Heart left ventricle (tissue), 16 donors: ENCODE data around the gene SURF6. TPM values are rescaled to one million over a fixed set of nuclear protein-coding genes. Genes with fewer than 3 reads are reported as not detected.
"Not testable (repeated sequence)": the region's sequence is repeated elsewhere in the genome, so short reads cannot be mapped to it uniquely, and the experiment has no call there.

Experiments used
- ATAC-seq, 4 donors: fragments of 200-7000 bp; cut with Tn5 transposase; one replicate each; pipeline ENCODE4 v1.9.1; 2020 to 2022; ENCODE audit warnings: moderate library complexity in 4 of 4, mild to moderate bottlenecking in 3 of 4, moderate number of reproducible peaks in 1 of 4
- DNase-seq, 5 donors: peaks; one replicate each; pipeline ENCODE4 v3.0.0-alpha.2; 2020
- H3K27ac ChIP-seq, 12 donors: fragments of 200-600 bp; sonication (generic) in 4 of 12; one replicate each; pipeline versions ENCODE4 v1.5.0 to v1.8.0; 2016 to 2022; ENCODE audit warnings: mild to moderate bottlenecking in 2 of 12
- H3K27me3 ChIP-seq, 9 donors: fragments of 200-600 bp; sonication (generic) in 2 of 9; one replicate each; pipeline versions ENCODE4 v1.5.1 to v1.8.0; 2016 to 2022; ENCODE audit warnings: mild to moderate bottlenecking in 3 of 9
- H3K36me3 ChIP-seq, 9 donors: fragments of 200-600 bp; sonication (generic) in 2 of 9; one replicate each; pipeline versions ENCODE4 v1.5.0 to v1.8.0; 2018 to 2022; ENCODE audit warnings: mild to moderate bottlenecking in 2 of 9
- H3K4me1 ChIP-seq, 12 donors: fragments of 200-600 bp; sonication (generic) in 4 of 12; one replicate each; pipeline versions ENCODE4 v1.5.0 to v1.8.0; 2016 to 2022; ENCODE audit warnings: mild to moderate bottlenecking in 3 of 12
- H3K4me3 ChIP-seq, 12 donors: fragments of 200-600 bp; sonication (generic) in 4 of 12; one replicate each; pipeline versions ENCODE4 v1.5.0 to v1.8.0; 2017 to 2022; ENCODE audit warnings: mild to moderate bottlenecking in 9 of 12, moderate library complexity in 4 of 12
- H3K9me3 ChIP-seq, 12 donors: fragments of 200-600 bp; sonication (generic) in 4 of 12; one replicate each; pipeline versions ENCODE4 v1.5.0 to v1.8.0; 2016 to 2022; ENCODE audit warnings: mild to moderate bottlenecking in 1 of 12
- CTCF ChIP-seq, 12 donors: fragments of 200-600 bp; sonication (generic) in 4 of 12; IDR thresholded peaks; one replicate each; pipeline versions ENCODE4 v1.5.0 to v1.8.0; 2018 to 2022; ENCODE audit warnings: antibody characterized with exemption in 12 of 12, mild to moderate bottlenecking in 5 of 12
- POLR2A ChIP-seq, 2 donors: fragments of 450-650 bp; IDR thresholded peaks; one replicate each; pipeline ENCODE4 v1.6.1; 2017; ENCODE audit warnings: antibody characterized with exemption in 2 of 2, mild to moderate bottlenecking in 2 of 2, moderate library complexity in 2 of 2
- WGBS, 4 donors: extraction: QIAGEN DNeasy Blood & Tissue Kit in 2 of 4; methylation state at CpG; one replicate each; pipeline versions ENCODE4 v1.1.5 to v1.1.7; 2013 to 2018; 5-methylcytosine and 5-hydroxymethylcytosine counted together
- intact Hi-C, 10 donors: fragments of 100-400 bp; cut with DNase I; formaldehyde crosslinking; loops; one replicate each; pipeline versions ENCODE4 v1.11.1 to v1.14.2; 2022
- polyA plus RNA-seq, 2 donors: library from polyadenylated mRNA; stranded (reverse); fragments of 200-250 nt; gene quantifications; one replicate each; pipeline ENCODE4 v1.2.3, GENCODE V29; 2013
- total RNA-seq, 9 donors: library from RNA; depleted of rRNA in 2 of 9; stranded (reverse); fragments of >200 nt in 2 of 9; fragmentation: NEBNext Ultra II Directional in 3 of 9; extraction: Animal tissue kit (Norgen Biotek cat#: 25700) in 3 of 9; gene quantifications; one replicate each; pipeline versions ENCODE4 v1.1.0 to v1.2.4, GENCODE V29; 2016 to 2023
- donor health status: ischemic (EF 13 %, LVEDD 7.1; RV severe dilation, severe dysfunction).
- donor health status: healthy with polysubstance abuse.
- donor health status: DM: no; HTN: yes; CAD: no.
- donor health status: DM: no; HTN: no; CAD: no.
- donor health status: ischemic (EF 25% LVEDD 6.9; RV normal size, moderate dysfunction).
- donor health status: ischemic (EF 25% LVEDD 5.7; RV mildly dilated, moderate dysfunction).
- donor health status: healthy.
- donor health status: DM: yes; HTN: yes; CAD: no.
- donor health status: ischemic (EF 35%, LVEDD 5.7; RV mildly dilated, moderate dysfunction).
- donor health status: nonischemic (EF 11% LVEDD 7.7; RV severe dilation, severe dysfunction).
- donor health status: DM: yes; HTN: yes; CAD: no.
- donor health status: PGD.
- donor health status: ischemic (EF 29% LVEDD 5.4; RV normal size, mild dysfunction).
- donor health status: nonischemic (EF 23%, LVEDD 6.1; RV moderate dilation, normal function).

Gene SURF6
- total and polyA plus RNA-seq, 11 donors: 9.2 to 19.6 (median 11.1) TPM

GRCh38 chr9:133286523-133286922, 49.5 kb downstream of the SURF6 start:
- Histone ChIP-seq H3K9me3 (peaks cover 0 to 21% (median 5%) of the 10 kb centered on the region in 12 donors), H3K36me3 (no peaks in the 10 kb centered on the region), H3K27me3 (no peaks in the 10 kb centered on the region), H3K4me3 (no peak overlapping the region), H3K4me1 (no peaks in the 10 kb centered on the region), H3K27ac (no peak overlapping the region)
- ATAC-seq: no peak
- no peak for TF ChIP-seq CTCF (IDR thresholded peaks at IDR 0.05)
- no peak for TF ChIP-seq POLR2A (IDR thresholded peaks at IDR 0.05)
- intact Hi-C loops: no loop called here
- 34 to 65% (median 43%) methylated on average over 2 of the region's 2 CpGs for WGBS, 4 donors
- DNase-seq: no peak

GRCh38 chr9:133285252-133285775, 50.7 kb downstream of the SURF6 start:
- intact Hi-C loops: no loop called here
- 69 to 83% (median 77%) methylated on average over 6 of the region's 6 CpGs for WGBS, 4 donors

GRCh38 chr9:133284362-133284761, 51.6 kb downstream of the SURF6 start:
- intact Hi-C loops: no loop called here
- no peak for DNase-seq
- no peak for ATAC-seq
- Histone ChIP-seq H3K4me1 (no peaks in the 10 kb centered on the region), H3K27me3 (peaks cover 0 to 6% (median 0%) of the 10 kb centered on the region in 9 donors), H3K9me3 (peaks cover 0 to 7% (median 0%) of the 10 kb centered on the region in 12 donors), H3K36me3 (no peaks in the 10 kb centered on the region), H3K27ac (no peak overlapping the region), H3K4me3 (no peak overlapping the region)
- WGBS, 4 donors: 91 to 92% (median 92%) methylated on average over 8 of the region's 8 CpGs
- TF ChIP-seq CTCF (IDR thresholded peaks at IDR 0.05) (no peak), POLR2A (IDR thresholded peaks at IDR 0.05) (no peak)

More at GRCh38 chr9:133285252-133285775, 50.7 kb downstream of the SURF6 start:
- Histone ChIP-seq H3K27ac (no peak overlapping the region), H3K36me3 (no peaks in the 10 kb centered on the region), H3K27me3 (no peaks in the 10 kb centered on the region), H3K4me3 (no peak overlapping the region), H3K4me1 (no peaks in the 10 kb centered on the region), H3K9me3 (peaks cover 0 to 10% (median 0%) of the 10 kb centered on the region in 12 donors)
- ATAC-seq (no peak), DNase-seq (no peak)
- no peak for TF ChIP-seq POLR2A (IDR thresholded peaks at IDR 0.05)
- TF ChIP-seq CTCF (IDR thresholded peaks at IDR 0.05): no peak

- H3K9me3 ChIP-seq, H3K4me3 ChIP-seq, ATAC-seq, H3K27ac ChIP-seq, DNase-seq, intact Hi-C loops, H3K4me1 ChIP-seq, H3K27me3 ChIP-seq, H3K36me3 ChIP-seq: not testable (repeated sequence)
- 60 to 75% (median 69%) methylated on average over 16 of the region's 16 CpGs for WGBS, 4 donors
Measured at GRCh38 chr9:133283255-133284032, 52.5 kb downstream of the SURF6 start.
